Stimulated activated CD8-positive, alpha-beta memory T cell treated with anti-CD3 and anti-CD28 coated beads, Interleukin-4, amount 100 ng/mL, for 4 hours (primary cell): ENCODE results near the gene PPM1L.
"Not testable (repeated sequence)": the region's sequence is repeated elsewhere in the genome, so short reads cannot be mapped to it uniquely, and the experiment has no call there.

Experiments
- DNase-seq, 2 donors: peaks; one replicate each; pipeline ENCODE4 v3.0.0-alpha.2; 2020; ENCODE audit warnings: low read depth in 2 of 2, low spot score in 1 of 2

PPM1L gene

GRCh38 chr3:161031134-161031533 lies 275.1 kb downstream of the PPM1L start:
- DNase-seq = no peak

DNA sequence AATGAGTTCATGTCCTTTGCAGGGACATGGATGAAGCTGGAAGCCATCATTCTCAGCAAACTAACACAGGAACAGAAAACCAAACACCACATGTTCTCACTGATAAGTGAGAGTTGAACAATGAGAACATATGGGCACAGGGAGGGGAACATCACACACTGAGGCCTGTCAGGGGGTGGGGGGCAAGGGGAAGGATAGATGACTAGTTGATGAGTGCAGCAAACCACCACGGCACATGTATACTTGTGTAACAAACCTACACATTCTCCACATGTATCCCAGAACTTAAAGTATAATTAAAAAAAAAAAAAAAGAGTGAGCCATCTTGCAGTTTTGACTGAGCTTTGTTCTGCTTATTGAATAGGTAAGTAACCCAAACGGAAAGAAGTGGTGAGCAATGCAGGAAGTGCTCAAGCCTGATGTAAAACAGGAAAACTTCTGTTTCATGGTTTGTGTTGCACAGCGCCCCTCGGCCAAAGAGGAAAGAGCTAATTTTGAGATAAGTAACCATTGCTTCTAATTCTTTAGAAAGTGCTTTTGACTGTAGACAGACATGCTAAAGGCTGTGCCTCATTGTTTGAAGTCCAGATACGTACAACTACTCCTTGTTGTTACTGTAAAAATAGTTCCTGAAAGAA lies 279.0 kb downstream of the PPM1L start:
- not testable (repeated sequence) for DNase-seq

DNA sequence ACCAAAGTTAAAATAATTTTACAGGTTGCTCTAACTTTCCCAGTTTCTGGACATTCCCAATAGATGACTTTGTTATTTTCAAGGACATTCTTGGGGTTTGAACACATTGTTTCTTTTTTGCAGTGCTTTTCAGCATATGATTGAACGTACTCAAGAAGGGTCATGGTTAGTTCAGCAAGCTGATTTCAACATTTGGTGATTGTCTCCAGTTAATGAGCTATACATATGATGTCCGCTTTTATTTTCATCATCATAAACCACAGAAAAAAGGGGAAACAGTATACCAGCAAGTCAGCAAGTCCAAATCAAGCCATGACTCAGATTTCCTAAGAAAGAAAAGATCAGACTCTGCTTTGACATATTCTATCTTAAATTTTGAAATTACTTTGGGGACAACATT lies 279.7 kb downstream of the PPM1L start:
- DNase-seq = no peak

GRCh38 chr3:161038725-161039124 lies 282.7 kb downstream of the PPM1L start:
- no peak for DNase-seq

GRCh38 chr3:161042023-161042501 lies 286.0 kb downstream of the PPM1L start:
- no peak for DNase-seq

- no peak for DNase-seq
Observed at GRCh38 chr3:161043336-161044035, 287.5 kb downstream of the PPM1L start.

GRCh38 chr3:161049683-161050248 lies 293.7 kb downstream of the PPM1L start:
- no peak for DNase-seq

GRCh38 chr3:161050935-161051334 lies 294.9 kb downstream of the PPM1L start:
- no peak for DNase-seq

GRCh38 chr3:161051856-161052255 lies 295.8 kb downstream of the PPM1L start:
- DNase-seq = no peak

GRCh38 chr3:161054860-161055604 lies 299.0 kb downstream of the PPM1L start:
- DNase-seq = no peak

GRCh38 chr3:161064413-161064812 lies 308.4 kb downstream of the PPM1L start:
- no peak for DNase-seq

- DNase-seq = no peak
Observed at GRCh38 chr3:161066930-161067329, 310.9 kb downstream of the PPM1L start.

DNA sequence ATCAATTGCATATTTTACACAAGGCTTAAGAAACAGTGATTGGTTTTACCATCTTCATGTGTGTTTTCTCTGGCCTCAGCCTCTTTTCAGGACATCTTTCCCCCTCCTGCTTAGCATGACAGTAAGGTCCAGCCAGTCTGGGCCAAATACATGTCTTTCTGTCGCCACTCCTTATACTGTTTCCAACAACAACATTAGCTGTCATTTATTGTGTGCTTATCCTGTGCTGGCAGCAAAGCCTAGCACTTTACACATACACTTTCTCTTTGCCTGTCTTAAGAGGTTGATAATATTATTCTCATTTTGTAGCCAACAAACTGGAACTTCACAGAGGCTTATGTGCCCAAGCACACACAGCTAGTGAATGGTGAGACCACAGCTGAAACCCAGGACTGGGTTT lies 311.3 kb downstream of the PPM1L start:
- no peak for DNase-seq

DNA sequence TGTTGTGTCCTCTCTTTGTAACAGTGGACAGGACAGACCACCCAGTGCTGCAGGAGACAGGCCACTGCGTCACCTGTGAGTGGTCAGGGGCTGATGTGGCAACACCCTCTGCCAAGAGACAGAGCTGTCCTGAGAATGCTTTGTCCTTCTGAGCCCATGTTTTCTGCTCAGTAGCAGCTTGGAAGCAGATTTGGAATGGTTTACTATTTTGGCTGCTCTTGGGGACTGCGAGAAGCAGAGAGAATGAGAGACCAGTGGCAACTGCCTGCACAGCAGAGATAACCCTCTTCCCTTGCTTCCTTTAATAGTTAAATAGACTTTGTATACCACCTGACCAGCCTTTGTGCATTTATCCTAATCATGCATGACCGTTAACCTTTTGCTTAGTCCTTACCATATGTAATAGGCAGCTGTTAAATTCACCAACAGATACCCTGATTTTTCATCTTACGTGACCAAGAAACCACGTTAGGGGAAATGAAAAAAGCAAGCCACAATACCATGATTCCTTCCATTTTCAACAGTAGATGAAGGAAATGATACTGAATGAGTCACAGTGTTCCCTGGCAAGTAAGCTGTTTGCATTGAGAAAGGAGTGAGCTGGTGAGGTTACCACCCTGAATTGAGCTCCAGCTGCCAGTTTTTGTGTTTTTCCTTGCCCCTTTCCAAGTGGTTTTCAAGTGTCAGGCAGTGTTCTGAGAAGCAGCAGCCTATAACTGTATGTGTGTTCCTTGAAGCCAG lies 313.6 kb downstream of the PPM1L start:
- DNase-seq = no peak

DNA sequence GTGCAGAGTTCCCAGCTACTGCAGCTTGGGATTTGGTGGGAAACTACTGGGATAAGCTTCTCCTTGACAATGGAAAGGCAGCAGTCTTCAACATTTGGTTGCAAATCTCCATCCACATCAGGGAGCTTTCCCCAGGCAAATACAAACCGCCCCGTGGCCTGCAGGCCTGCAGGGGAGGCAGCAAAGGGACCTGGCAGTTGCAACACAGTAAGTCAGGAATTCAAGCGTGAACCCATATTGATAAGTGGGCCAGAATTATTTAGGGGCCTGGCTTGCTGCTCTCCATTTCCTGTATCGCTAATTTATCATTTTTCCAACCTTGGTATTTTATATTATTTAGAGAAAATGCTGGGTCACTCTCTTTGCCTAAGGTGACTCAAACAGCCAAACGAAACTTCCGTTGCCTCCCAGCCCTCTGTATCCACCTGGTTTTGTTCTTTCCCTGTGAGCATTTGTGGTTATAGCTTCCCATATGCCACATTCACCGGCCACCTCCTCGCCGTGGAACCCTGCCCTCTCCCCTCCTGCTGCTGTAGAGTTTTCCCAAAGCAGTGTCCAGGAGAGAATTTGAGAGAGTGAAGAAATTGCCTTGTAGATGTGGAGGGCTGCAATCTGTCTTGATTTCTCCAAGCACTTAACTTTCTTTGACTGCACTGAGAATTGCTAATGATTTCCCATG lies 314.4 kb downstream of the PPM1L start:
- no peak for DNase-seq

- DNase-seq = no peak
Observed at GRCh38 chr3:161070980-161071663, 315.1 kb downstream of the PPM1L start.

DNA sequence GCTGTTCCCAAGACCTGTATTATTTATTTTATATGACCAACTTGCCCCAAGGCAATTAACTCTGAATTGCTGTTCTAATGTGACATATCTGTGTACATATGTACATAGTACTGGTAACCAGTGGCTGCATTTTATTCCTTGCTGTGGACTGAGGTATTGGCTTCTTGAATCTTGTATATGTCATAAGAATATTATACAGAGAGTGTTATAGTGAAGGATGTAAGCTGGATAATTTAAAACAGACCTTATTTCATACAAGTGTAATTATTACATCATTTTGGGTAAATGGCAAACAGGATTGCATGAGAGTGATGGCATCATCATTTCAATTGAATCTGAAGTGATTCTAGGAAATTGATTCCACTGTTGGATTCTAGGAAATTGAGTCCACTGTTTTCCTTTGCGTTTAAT lies 316.2 kb downstream of the PPM1L start:
- no peak for DNase-seq

DNA sequence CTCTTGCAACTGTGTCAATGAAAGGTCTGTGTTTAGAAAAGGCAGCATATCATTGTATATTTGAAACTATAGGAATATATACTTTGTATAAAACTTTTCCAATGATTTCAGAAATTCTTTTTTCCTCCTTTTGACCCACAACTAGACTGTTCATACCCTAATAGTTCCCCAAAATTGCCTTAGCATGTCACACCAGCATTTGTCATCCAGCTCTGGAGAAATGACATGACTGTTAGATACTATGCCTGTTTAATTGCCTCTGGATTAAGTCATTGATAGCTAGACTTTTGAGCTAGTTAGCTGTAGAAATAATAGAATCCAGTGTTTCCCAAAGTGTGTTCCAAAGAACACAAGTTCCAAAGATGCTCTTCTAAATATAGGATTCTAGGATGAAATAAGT lies 316.7 kb downstream of the PPM1L start:
- no peak for DNase-seq

- no peak for DNase-seq
Observed at GRCh38 chr3:161073181-161073580, 317.1 kb downstream of the PPM1L start.

DNA sequence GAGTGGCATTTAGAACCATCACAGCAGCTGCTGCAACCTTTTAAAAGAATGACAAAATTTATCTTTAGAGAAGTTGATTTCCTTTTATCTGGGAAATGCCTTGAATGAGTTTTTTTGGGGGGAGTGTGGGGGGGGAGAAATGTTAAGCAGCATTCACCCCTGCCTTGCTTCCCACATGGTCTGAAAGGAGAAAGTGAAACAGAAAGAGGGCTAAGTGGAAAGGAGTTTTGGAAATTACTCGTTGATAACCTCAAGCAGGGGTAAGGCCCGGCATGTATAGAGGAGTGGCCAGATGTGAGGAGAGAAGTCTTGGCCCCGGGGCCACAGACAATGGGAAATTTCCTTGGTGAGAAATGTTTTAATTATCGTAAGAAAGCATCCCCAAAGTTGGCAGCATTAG lies 325.6 kb downstream of the PPM1L start:
- DNase-seq = no peak
